WI38 (cell line): ENCODE results near the gene STXBP3.
A peak's percentile ranks its signal among the peaks of the same experiment; 100 is the strongest.

ENCODE experiments used
- H3K4me3 ChIP-seq: 2 replicates; pipeline ENCODE4 v1.5.1; 2011; ENCODE audit warnings: low read depth, mild to moderate bottlenecking, control low read depth, low read length
- CTCF ChIP-seq: IDR thresholded peaks from 2 replicates; pipeline ENCODE4 v1.5.1; 2012; ENCODE audit warnings: low read depth, mild to moderate bottlenecking, control low read depth, low read length

Gene STXBP3

GRCh38 chr1:108719656-108720435 is 26.6 kb upstream of the STXBP3 start:
- 0 out of 2 replicates have a peak overlapping the region, but pooled peaks have one; percentile 2 for H3K4me3 ChIP-seq
- TF ChIP-seq CTCF: no peak

GRCh38 chr1:108722292-108722691 is 24.2 kb upstream of the STXBP3 start:
- H3K4me3 ChIP-seq: peak overlapping the region; percentile 14; the same call in 1 of the 2 replicates
- no peak for TF ChIP-seq CTCF

- TF ChIP-seq CTCF: no peak
- no peak overlapping the region for H3K4me3 ChIP-seq
These were observed 20.6 kb upstream of the STXBP3 start for GRCh38 chr1:108725906-108726305.

- H3K4me3 ChIP-seq: no peak overlapping the region
- no peak for TF ChIP-seq CTCF
These were observed 18.0 kb upstream of the STXBP3 start for GRCh38 chr1:108728327-108728923.

GRCh38 chr1:108729481-108729880 is 17.0 kb upstream of the STXBP3 start:
- H3K4me3 ChIP-seq: no peak overlapping the region
- no peak for TF ChIP-seq CTCF

- TF ChIP-seq CTCF: no peak
- no peak overlapping the region for H3K4me3 ChIP-seq
These were observed 14.1 kb upstream of the STXBP3 start for GRCh38 chr1:108732398-108732797.

- H3K4me3 ChIP-seq: no peak overlapping the region
- TF ChIP-seq CTCF: no peak
These were observed 12.2 kb upstream of the STXBP3 start for GRCh38 chr1:108734171-108734865.
